Measurements from ENCODE around the gene XCL2.
"Not testable (repeated sequence)": the region's sequence is repeated elsewhere in the genome, so short reads cannot be mapped to it uniquely, and the experiment has no call there.

XCL2 gene

DNA sequence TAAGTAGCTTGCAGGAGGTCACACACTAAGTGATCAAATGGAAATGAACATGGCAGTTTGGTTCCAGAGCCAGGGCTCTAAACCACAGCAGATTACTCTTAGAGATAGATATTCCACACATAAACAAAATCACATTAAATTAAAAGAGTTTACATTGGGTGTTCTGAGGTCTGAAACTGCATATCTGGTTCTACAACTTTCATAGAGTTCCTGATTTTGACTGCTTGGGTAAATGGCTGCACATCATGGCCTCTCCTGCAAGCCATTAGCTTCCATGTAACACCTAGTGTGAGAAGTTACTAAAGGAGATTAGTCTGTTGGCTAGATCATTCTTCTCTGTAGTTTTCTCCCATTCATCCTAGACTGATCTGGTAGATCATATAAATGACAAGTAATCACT, 12.8 kb upstream of the XCL2 start:
- DNase-seq = no peak

GRCh38 chr1:168555508-168556046, 11.8 kb upstream of the XCL2 start:
- DNase-seq = peak in 1 of 5 experiments; percentile 45

DNA sequence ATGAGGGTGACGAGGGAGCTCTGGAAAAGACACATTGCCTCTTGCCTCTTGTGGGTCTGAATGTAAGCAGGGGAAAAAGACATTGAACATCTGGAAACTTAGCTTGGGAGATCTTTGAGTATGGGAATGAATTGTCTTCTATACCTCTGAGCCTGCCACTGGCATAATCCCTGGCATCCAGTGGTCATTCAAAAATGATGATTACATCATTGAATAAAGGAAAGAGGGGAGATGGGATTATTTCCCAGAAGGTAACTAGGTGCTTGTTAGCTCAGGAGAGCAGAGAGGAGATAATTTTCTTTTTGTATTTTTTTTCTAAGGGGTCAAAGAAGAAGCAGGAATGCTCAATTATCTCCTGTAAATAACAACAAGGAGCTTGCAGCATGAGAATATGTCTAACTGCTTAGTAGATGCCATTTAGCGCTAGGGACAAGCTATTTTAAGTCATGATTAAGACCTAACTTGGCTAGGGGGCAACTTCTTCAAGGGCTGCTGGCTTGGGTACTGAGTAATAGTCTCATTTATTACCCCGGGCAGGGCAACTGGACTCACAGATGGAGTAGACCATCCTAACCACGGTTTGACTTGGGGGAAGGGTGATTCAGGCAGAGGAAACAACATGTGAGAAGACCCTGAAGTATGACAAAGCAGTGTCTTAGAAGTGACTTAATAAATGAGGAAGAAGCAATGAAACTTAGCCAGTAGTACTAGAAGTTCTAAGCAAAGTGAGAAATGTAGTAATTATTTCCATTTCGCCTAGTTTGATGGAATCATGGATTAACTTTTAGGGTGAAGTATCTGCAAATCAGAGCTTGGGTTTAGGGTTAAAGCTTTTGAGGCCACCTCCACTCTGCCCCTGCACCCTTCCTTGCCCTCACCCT, 11.0 kb upstream of the XCL2 start:
- DNase-seq = no peak

DNA sequence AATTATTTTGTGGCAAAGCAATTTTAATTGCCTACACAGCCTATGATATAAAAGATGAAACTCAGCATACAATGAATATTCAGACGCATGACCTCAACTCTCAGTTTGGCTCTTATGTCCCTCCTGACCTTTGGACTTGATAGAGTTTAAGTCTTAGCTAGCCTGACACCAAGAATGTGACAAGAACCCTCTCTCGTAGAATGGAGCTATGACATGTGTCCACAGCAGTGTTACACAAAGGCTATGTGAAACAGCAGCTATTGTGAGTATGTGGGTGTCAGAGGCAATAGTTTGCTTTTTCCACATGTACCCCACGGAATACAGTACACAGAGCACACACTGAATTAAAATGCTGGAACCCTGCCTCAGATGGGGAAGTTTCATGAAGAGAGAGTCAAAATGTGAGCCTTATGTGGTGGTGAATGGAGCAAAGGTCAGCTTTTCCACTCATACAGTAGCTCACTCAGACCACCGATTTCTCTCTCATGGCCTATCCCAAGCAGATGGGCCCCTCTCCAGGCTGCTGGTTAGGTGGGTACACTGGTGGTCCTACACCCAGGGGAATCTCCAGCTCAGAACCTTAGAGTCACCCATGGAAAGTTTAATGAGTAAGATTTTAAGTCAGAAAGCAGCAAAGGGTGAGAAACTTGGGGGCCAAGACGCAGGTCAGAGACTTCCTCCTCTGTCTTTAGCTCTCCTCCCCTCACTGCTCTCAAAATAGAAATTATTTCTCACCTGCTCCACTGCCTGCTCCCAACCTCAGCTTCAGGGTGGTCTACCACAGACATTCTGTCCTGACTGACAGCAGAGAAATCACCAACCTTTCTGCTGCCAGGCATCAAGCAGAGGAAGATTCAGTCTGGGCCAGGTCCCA, 10.1 kb upstream of the XCL2 start:
- no peak for DNase-seq

DNA sequence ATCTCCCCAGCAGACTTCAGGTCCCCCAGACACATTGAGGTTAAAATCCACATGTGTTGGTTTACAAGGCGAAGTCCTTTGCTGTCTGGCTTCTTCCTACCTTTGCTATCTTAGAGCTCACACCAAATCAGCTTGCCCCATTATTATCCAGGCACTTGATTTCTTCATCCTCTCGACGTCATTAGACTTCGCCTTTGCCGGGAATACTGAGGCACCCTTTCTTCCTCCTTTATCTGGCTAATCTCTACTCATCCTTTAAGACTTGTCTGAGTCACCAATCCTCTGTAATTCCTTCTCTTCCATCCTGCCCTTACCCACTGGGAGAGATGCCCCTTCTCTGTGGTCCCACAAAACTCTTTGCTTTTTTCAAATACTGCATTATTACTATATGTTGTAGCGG, 9.2 kb upstream of the XCL2 start:
- DNase-seq = no peak

GRCh38 chr1:168551688-168552087, 7.9 kb upstream of the XCL2 start:
- DNase-seq = no peak

DNA sequence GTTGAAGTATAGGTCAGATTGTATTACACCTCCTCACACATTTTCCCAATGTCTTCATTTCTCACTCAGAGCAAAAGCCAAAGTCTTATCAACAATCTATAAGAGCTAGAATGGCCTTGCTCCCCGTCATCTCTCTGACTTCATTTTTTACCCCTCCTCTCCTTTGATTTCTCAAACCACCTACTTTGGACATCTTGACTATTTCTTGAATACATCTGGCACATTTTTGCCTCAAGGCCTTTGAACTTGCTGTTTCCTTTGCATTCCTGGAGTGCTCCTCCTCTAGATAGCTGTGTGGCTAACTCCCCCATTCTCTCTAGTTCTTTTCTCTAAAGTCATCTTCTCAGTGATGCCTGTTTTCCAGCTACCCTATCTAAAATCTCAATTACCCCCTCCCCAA, 7.2 kb upstream of the XCL2 start:
- no peak for DNase-seq

GRCh38 chr1:168546553-168546895, 2.7 kb upstream of the XCL2 start:
- DNase-seq = not testable (repeated sequence)

DNA sequence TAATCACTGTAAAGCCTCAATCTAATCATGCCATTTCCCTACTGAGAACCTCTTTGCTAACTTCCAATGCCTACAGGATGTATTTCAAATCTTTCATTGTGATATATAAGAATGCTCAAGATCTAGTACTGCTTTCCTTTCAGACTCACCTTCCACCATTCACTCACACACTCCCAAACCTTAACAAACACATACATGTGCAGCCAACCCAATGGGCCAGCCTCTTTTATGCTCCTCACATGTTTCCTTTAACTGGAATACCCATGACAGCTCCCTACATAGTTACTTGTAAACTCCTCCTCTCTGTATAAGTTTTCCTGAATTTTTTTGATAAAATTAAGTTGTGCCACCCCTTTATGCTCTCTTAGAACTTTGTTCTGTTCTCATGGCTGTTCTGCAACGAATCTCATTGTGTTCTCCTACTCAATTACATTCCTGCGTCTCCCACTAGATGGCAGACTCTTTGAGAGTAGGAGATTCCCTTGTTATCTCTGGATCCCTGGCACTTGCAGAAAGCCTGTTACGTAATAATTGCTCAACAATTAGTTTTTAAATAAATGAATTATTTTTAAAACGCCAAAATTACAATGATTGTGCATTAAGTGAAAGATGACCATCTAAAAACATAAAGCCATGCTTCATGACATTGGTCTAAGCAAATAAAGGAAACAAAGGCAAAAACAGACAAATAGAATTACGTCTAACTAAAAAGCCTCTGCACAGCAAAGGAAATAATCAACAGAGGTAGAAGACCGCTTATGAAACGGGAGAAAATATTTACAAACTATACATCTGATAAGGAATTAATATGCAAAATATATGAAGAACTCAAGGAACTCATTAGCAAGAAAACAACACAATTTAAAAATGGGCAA, 2.1 kb upstream of the XCL2 start:
- DNase-seq = not testable (repeated sequence)

- DNase-seq = not testable (repeated sequence)
These were observed 819 bp downstream of the XCL2 start for GRCh38 chr1:168542978-168543377.

- DNase-seq = not testable (repeated sequence)
These were observed 3.0 kb downstream of the XCL2 start for GRCh38 chr1:168540798-168541197.

DNA sequence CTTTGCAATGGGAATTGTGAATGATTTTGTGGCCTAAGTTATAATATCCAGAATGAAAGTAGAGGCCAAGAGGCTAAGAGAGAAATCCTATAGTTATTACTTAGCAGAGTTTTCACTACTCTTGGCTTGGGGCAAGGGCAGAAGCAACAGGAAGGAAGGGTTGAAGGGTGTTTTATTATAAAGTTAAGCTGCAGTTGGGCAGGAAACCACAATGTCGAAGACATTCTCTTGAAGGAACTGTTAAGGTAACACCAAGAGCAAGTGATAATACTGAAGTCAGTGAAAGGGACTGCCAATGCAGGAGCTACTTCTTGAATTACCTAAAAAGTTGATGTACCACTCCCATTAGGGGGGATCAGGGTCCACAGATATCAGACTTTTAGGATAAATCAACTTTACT, 8.3 kb downstream of the XCL2 start:
- peak in 2 of 5 experiments; percentile 59 to 93 for DNase-seq

DNA sequence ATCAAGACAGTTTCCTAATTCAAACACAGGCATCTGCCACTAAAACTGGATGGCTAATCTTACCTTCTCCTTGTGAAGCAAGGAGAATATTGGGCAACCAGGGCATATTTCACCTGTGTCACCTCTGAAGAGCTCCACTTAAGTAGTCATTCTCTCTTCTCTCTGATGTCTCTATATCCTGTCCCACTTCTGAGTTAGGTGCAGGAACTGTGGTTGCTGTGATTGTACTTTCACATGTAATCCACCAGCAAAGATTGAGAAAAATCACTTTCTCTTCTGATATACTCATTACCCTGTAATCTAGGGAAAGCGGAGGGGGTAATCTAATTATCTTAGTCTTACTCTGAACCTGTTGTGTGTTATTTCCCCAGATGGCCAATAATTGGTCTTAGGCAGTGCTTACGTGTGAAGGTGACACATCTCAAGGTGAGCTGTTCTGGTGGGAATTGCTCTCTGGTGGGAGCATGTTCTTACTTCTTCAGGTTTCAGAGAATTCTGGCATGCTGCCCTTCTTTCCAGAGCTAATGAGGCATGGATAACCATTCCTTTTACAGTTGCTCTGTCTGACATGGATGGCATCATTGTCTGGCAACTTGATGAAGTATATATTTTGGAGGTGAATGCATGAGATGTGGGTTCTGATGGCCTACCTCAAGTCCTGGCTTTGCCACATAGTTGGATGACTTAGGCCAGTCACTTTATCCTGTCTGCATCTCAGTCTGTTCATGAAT, 12.0 kb downstream of the XCL2 start:
- DNase-seq = peak in 2 of 5 experiments; percentile 61 to 86

DNA sequence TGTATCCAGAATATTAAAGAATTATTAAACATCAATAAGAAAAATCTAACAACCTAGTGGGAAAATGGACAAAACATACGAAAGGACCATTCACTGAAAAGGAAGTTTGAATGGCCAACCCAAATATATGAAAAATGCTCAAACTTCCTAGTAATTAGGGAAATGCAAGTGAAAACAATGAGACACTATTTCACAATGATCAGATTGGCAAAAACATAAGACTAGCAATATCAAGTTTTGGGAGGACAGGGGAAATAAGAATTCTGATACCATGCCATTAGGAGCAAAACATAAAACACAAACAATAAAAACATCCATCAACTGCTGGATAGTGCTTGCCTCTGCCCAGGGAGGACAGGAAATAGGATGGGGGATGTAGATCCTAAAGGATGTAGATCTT, 14.3 kb downstream of the XCL2 start:
- no peak for DNase-seq

GRCh38 chr1:168521401-168522000, 22.3 kb downstream of the XCL2 start:
- DNase-seq = peak in 2 of 5 experiments; percentile 17 to 88

GRCh38 chr1:168520832-168521231, 23.0 kb downstream of the XCL2 start:
- no peak for DNase-seq

- peak in 3 of 5 experiments; percentile 1 to 93 (median 66) for DNase-seq
These were observed 23.6 kb downstream of the XCL2 start for GRCh38 chr1:168520052-168520751.

GRCh38 chr1:168518813-168519212, 25.0 kb downstream of the XCL2 start:
- no peak for DNase-seq

DNA sequence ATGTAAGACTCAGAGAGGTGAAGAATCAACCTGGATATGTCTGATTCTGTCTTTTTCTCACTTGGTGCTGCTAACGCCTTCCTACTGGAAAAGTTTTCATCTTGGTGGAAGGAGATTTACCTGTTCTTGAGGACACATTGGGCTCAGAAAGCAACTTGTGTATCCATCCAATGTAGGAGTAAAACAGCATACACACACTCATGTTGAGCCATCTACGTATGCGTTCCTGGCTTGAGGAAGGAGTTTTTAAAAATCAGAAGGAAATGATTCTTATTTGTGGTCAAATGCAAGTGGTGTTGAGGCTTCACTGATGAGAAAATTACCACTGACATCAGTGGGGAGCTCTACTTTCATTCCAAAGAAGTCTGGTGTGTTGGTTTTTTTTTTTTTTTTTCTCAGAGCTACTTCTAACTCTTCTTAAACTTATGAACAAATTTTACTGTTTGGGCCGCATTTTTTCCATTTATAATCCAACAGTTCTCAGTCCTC, 25.6 kb downstream of the XCL2 start:
- DNase-seq = peak in 1 of 5 experiments; percentile 71

DNA sequence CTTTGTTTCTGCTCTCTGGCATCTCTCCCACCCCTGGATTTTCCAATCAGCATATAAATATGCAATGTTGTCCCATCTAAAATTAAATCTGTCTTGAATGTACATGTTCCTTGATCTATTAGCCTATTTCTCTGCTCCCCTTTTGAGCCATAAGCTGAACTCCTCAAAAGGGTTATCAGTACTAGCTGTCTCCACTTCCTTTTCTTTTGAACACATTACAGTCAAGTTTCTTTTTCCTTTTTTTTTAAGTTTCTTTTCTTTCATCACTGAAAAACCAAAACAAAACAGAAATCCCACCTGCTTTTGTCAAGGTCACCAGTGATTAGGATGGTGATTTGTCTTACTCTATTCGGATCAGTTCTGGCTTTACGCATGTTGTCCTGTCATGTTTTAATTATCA, 29.3 kb downstream of the XCL2 start:
- peak in 1 of 5 experiments; percentile 31 for DNase-seq
